Renal cortical epithelial cell (primary cell): ENCODE results near the gene CFAP45. TPM values are rescaled to one million over a fixed set of nuclear protein-coding genes. Genes with fewer than 3 reads are reported as not detected.

Experiments
- DNase-seq: peaks from one replicate; pipeline ENCODE4 v3.0.0-alpha.2; 2011; ENCODE audit warnings: low read depth
- total RNA-seq: library from RNA; depleted of rRNA; stranded (reverse); fragments of >200 nt; gene quantifications from 2 replicates; pipeline ENCODE4 v1.2.3, GENCODE V29; 2014

CFAP45 gene
- total RNA-seq, 1 donor from 2014 or later, result 0.25 TPM

- no peak for DNase-seq
Observed at GRCh38 chr1:159827102-159827490, 72.9 kb downstream of the CFAP45 start.

DNA sequence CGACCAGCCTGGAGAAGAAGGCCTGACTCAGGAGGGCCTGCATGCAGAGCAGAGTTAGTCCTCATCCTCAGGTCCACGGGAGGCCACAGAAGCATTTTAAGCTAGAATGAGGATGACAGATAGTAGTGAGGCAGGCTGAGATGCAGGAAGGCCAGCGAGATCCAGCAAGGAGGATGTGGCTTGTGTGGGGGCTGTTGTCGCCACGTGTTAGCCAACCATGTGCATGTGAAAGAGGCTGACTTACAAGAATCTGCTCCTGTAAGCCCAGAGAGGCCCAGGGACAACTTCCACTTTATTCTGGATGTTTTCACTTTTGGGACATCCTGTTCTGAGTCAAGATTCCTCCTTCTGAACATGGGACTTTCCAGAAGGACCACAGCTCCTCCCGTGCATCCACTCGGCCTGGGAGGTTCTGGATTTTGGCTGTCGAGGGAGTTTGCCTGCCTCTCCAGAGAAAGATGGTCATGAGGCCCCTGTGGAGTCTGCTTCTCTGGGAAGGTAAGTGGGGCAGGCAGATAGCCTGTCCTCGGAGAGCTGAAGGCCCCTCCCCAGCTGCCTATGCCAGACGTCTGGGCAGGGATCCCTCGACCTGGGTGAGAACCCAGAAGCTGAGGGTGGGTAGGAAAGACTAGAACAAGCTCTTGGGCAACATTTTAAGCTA lies 73.4 kb downstream of the CFAP45 start, which contains the start of gene SLAMF8:
Gene SLAMF8, plus strand, starts transcription at position 433 of the 661 bp plus-strand sequence. Its CDS starts 26 bp downstream, at position 459.
- no peak for DNase-seq

GRCh38 chr1:159825564-159825963 lies 74.4 kb downstream of the CFAP45 start:
- no peak for DNase-seq

DNA sequence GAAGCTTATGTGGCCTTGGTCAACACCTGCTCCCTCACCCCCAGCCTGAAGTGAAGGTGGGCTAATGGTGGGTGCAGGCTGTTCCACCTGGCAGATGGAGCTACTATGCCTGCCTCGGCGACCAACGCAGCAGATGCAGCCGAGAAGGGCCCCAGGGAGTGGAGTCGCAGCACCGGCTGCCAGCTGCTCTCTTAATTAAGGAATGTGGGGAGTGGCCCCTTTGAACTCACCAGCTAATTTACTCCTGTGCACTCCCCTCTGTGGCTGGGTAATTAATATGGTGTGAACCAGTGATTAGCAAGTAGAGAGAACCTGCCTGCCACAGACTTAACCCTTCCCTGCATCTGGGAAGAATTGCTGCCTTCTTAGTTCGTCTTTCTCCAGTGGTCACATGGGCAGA lies 76.6 kb downstream of the CFAP45 start:
- no peak for DNase-seq

Other genes with a start within 250 kb of the CFAP45 start
- not detected in 2 replicates for gene CRP, start 185.6 kb downstream of the CFAP45 start, total RNA-seq
- gene DUSP23, start 119.2 kb downstream of the CFAP45 start, total RNA-seq, result 34.0 and 69.3 TPM in 2 replicates
- gene FCRL6, start 97.8 kb downstream of the CFAP45 start, total RNA-seq, result 0.05 TPM in 1 of 2 replicates, not detected in the other
- 0.30 and 2.6 TPM in 2 replicates for gene SLAMF8, start 73.3 kb downstream of the CFAP45 start, total RNA-seq
- not detected in 2 replicates for gene VSIG8, start 37.5 kb downstream of the CFAP45 start, total RNA-seq
- gene TAGLN2, start 25.3 kb upstream of the CFAP45 start, total RNA-seq, result 526 and 548 TPM in 2 replicates
- gene IGSF9, start 45.4 kb upstream of the CFAP45 start, total RNA-seq, result not detected in 2 replicates
- gene SLAMF9, start 54.1 kb upstream of the CFAP45 start, total RNA-seq, result not detected in 2 replicates
- 4.0 and 5.2 TPM in 2 replicates for gene PIGM, start 131.8 kb upstream of the CFAP45 start, total RNA-seq
- gene KCNJ10, start 170.0 kb upstream of the CFAP45 start, total RNA-seq, result 0.15 TPM in 1 of 2 replicates, not detected in the other
- gene KCNJ9, start 181.4 kb upstream of the CFAP45 start, total RNA-seq, result not detected in 2 replicates
- 56.1 and 59.4 TPM in 2 replicates for gene IGSF8, start 198.5 kb upstream of the CFAP45 start, total RNA-seq
- 0.10 TPM in 1 of 2 replicates, not detected in the other for gene ATP1A2, start 215.6 kb upstream of the CFAP45 start, total RNA-seq